A172 (cell line): ENCODE data around the gene ZSCAN18. TPM values are rescaled to one million over a fixed set of nuclear protein-coding genes. Genes with fewer than 3 reads are reported as not detected.

Experiments used
- DNase-seq: peaks from one replicate; pipeline ENCODE4 v3.0.0-alpha.2; 2015; ENCODE audit warnings: low spot score
- total RNA-seq: library from RNA; depleted of rRNA; stranded (reverse); fragments of >200 nt; shearing (Covaris generic); gene quantifications from 2 replicates; pipeline ENCODE4 v1.2.3, GENCODE V29; 2014; rRNA removed

ZSCAN18 gene
- total RNA-seq, 1 experiment from 2014 or later = 2.9 TPM

- DNase-seq = no peak
Measured at GRCh38 chr19:58044886-58045285, 53.1 kb downstream of the ZSCAN18 start.

- no peak for DNase-seq
Measured at GRCh38 chr19:58044391-58044790, 53.6 kb downstream of the ZSCAN18 start.

- DNase-seq = no peak
Measured at GRCh38 chr19:58042495-58043340, 55.3 kb downstream of the ZSCAN18 start.

DNA sequence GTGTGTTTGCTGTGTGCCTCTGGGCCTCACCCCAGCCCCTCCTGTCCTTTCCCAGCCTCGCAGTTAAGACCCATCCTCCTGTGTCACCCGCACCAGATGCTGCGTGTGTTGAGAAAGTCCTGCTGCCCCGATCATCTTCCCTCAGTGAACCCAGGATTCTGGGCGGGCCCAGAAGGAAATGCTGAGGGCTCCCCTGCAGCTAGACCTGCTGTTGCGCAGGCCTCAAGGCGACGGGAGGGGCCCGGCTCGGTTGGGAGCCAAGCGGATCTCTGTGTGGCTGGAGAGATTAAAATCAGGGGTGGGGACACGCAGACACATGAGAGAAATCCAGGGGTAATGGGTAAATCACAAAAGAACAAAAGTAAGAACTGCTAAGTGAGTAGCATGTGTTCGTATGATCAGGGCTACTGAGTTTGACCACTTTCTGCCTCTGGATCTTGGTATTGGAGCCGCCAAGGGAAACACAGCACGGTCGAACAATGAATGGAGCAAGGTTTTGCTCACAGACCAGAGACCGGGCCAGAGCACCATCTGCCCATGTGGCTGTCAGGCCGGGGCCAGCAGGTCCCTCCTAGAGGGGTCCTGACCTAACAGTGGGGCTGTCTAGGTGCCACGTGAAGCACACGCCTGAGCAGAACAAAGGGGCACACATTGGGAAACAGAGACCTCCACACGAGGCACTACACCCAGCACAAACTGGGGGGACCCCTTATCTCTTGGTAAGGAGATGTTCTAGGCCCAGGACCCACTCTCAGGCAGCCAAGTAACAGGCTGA lies 57.1 kb downstream of the ZSCAN18 start:
- no peak for DNase-seq

DNA sequence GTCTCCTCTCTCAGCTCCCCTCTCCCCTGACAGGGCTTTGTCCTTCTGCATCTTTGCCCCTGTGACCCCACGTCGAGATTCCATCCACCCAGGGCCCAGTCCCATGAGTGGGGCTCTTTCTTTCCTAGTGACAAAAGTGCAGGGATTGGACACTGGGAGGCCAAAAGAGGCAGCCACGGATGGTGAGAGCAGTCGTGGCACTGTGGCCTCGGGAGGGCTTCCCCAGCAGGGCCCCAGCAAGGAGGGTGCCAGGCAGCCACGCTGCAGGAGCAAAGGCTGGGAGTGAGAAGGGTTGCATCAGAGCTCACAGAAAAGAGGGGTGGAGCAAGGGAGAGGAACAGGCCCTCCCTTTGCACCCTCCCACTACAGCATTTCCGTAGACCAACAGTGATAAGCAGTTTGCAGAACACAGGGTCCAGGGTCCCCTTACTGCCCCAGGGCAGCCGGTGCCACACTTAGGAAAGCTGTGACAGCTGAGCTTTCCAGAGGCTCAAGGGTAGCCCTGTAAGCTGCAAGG lies 59.3 kb downstream of the ZSCAN18 start:
- no peak for DNase-seq

DNA sequence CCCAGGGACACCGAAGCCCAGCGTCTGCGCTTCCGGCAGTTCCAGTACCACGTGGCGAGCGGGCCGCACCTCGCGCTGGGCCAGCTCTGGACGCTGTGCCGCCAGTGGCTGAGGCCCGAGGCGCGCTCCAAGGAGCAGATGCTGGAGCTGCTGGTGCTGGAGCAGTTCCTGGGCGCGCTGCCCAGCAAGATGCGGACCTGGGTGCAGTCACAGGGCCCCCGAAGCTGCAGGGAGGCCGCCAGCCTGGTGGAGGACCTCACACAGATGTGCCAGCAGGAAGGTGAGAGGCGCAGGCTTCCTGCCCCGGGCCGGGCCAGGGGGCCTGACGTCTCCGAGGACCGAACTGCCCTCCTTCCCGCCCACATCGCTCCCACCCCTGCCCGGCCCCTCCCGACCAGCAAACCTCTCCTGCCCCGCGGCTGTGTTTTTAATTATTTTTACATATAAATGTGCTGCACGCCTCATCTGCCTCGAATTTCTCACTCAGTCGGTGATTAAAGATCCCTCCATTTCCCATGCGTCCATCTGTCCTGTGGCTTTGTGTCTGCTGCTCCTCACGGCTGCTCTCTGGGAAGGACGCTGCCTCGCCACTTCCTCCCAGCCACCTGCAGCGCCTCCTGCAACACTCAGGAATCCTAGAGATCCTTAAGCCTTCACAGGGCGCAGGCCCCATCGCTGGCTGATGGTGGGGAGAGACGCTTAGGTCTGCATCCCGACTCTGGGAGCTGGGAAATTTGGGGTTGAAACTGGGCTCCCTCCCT lies 59.9 kb downstream of the ZSCAN18 start:
- no peak for DNase-seq

DNA sequence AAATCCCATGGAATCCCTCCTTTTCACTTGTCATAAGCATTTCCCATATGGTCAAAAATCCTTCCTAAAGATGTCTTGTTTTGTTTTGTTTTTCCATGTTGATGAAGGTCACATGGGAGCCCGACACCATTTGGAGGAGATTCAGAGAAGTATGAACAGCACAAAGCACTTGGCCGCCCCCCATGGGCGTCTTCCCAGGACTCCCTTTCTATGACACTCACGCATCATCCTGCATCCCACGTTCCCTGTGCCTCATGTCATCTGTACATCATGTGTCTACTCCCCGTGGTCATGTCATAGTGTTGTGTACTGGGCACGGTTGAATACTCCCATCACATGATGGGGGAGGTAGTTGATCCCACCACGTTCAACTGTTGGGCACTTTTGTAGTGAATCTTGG lies 62.2 kb downstream of the ZSCAN18 start:
- no peak for DNase-seq

DNA sequence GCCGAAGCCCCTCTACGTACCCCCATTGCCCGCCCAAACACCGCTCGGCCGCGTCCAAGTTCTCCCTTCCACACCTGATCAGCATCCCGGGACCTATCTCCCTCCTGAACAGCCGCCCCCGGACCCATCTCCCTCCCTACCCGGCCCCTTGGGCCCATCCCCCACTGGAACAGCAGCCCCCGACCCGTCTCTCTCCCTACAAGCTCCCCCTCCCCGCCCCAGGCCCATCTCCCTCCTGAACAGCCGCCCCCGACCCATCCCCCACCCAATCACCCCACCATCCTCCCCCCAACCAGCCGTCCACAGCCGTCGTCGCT lies 63.6 kb downstream of the ZSCAN18 start:
- no peak for DNase-seq

Other genes starting within 250 kb of the ZSCAN18 start
- 24.7 and 31.9 TPM in 2 replicates for gene ZNF587, start 248.4 kb downstream of the ZSCAN18 start, total RNA-seq
- gene ZNF814, start 209.2 kb downstream of the ZSCAN18 start, total RNA-seq = 0.29 and 1.7 TPM in 2 replicates
- gene ZNF417, start 181.6 kb downstream of the ZSCAN18 start, total RNA-seq = 10.1 and 11.7 TPM in 2 replicates
- gene ZNF418, start 162.8 kb downstream of the ZSCAN18 start, total RNA-seq = 0.07 and 0.31 TPM in 2 replicates
- 3.1 and 3.7 TPM in 2 replicates for gene ZNF256, start 150.5 kb downstream of the ZSCAN18 start, total RNA-seq
- not detected in 2 replicates for gene C19orf18, start 123.7 kb downstream of the ZSCAN18 start, total RNA-seq
- 0.07 TPM in 1 of 2 replicates, not detected in the other for gene ZNF606, start 95.4 kb downstream of the ZSCAN18 start, total RNA-seq
- not detected in 2 replicates for gene ZSCAN1, start 64.2 kb downstream of the ZSCAN18 start, total RNA-seq
- gene ZNF135, start 38.9 kb downstream of the ZSCAN18 start, total RNA-seq = not detected in 2 replicates
- gene ZNF329, start 52.6 kb upstream of the ZSCAN18 start, total RNA-seq = 16.0 and 16.6 TPM in 2 replicates
- gene ZNF274, start 84.8 kb upstream of the ZSCAN18 start, total RNA-seq = 23.5 and 26.9 TPM in 2 replicates
- not detected in 2 replicates for gene ZNF544, start 130.7 kb upstream of the ZSCAN18 start, total RNA-seq
- 8.0 and 9.0 TPM in 2 replicates for gene ZNF8, start 180.7 kb upstream of the ZSCAN18 start, total RNA-seq
- 80.2 and 89.6 TPM in 2 replicates for gene ERVK3-1, start 207.1 kb upstream of the ZSCAN18 start, total RNA-seq
- gene ZSCAN22, start 228.8 kb upstream of the ZSCAN18 start, total RNA-seq = 4.0 and 4.1 TPM in 2 replicates